AG20443 (cell line): Measurements from ENCODE around the gene PTPRQ.
A peak's percentile ranks its signal among the peaks of the same experiment; 100 is the strongest.

Source experiments
- DNase-seq: peaks from one replicate; pipeline ENCODE4 v3.0.0; 2012; ENCODE audit warnings: low spot score, mixed read lengths

The PTPRQ gene

DNA sequence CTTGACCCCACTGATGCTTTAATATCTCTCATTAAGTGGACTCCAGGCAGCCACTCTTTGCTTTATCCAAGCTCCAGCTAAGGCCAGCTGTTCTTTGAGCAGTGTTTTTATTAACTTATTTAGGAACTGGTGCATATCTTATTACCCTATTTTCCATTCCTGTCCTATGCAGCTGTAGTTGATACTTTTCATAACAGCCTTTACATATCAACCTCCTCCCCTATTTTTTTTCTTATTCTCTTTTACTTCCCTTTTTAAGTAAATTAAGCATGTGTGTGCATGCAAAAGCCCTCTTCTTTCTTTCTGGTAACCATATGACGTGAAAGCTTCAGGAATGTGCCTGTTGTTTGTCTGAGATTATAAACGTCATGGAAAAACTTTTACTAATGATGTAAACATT, 121.2 kb downstream of the PTPRQ start:
- no peak for DNase-seq

- DNase-seq: no peak
Observed at GRCh38 chr12:80567401-80567800, 123.4 kb downstream of the PTPRQ start.

DNA sequence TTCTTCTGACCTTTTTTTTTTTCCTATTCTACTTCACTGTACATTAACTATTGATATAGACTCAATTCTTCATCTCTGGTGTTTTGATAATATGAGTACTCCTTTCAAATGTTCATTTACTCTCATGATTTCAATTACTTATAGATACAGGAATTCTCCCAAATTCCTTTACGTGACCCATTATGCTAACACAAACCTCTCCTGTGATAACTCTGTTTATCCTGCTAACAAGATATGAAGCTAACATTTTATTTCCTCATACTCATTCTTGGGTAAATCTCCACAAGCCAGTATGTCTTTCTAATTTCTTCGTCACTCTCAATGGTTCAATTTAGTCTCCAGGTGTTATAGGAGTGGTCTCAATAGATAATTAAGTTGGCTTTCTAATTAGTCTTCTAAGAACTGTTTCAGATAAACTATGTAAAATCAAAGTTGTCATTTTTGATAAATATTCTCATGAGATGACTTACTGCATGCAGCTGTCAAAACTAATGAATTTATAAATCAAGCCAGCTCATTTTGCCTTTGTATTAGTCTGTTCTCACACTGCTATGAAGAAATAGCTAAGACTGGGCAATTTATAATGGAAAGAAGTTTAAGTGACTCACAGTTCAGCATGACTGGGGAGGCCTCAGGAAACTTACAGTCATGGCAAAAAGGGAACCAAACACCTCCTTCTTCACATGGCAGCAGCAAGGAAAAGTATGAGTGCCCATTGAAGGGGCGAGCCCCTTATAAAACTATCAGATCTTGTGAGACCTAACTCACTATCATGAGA, 132.8 kb downstream of the PTPRQ start:
- no peak for DNase-seq

DNA sequence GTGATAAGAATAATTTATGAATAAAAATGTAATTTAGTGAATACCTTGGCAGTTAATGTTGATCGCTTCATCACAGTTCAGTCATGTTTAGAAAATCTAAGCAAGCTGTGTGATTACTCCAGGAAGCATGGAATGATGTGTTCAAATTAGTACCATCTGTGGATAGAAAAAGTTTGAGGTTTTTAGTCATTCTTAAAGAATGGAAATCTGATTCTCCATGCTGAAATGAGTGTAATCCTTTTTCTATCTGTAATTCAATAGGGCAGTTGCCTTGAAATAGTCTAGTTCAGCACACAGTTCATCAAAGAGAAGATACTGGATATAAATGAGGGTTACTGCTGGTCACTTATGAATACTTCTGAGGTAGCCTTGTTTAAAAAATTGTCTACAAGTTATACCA, 136.2 kb downstream of the PTPRQ start:
- DNase-seq: peak; percentile 70

- no peak for DNase-seq
Observed at GRCh38 chr12:80581783-80582182, 137.7 kb downstream of the PTPRQ start.

GRCh38 chr12:80582431-80582830, 138.4 kb downstream of the PTPRQ start:
- DNase-seq: no peak

DNA sequence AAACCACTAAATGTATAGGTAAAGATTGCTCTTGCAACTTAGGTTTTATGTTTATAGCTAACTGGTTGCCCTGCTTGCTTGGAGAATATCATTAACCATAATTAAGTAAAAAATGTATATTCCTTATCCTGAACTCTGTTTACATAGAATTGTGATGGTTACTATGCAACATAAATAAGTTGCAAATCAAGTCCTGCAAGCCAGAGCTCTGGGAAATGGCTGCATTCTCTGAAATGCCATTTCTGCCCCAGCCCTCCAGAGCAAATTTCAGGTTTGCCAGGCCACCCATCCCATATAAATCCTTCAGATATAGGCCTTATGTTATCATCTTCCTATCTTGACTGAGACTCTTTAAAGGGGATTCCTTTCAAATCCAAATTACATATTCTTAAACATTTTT, 145.0 kb downstream of the PTPRQ start:
- no peak for DNase-seq

GRCh38 chr12:80590085-80590484, 146.1 kb downstream of the PTPRQ start:
- DNase-seq: no peak

GRCh38 chr12:80593766-80594165, 149.7 kb downstream of the PTPRQ start:
- DNase-seq: peak; percentile 50

DNA sequence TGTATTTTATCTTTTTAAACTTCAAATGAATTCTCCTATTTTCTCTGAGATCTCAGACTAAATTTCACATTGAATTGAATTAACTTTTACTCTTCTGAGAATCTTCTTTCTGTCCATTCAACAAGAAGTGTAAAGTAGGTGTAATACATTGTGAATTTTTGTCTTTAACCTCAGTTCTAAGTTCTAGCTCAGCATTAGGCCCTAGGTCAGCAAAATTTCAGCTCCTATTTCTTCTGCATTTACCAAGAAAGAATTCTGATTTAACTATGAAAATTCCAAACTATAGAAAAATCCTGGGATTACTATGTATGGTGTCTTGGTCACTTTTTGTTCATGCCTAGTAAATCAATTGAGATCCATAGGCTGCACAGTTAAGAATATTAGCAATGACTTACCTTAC, 152.5 kb downstream of the PTPRQ start:
- DNase-seq: no peak

GRCh38 chr12:80598004-80598606, 154.1 kb downstream of the PTPRQ start:
- DNase-seq: peak; percentile 41

DNA sequence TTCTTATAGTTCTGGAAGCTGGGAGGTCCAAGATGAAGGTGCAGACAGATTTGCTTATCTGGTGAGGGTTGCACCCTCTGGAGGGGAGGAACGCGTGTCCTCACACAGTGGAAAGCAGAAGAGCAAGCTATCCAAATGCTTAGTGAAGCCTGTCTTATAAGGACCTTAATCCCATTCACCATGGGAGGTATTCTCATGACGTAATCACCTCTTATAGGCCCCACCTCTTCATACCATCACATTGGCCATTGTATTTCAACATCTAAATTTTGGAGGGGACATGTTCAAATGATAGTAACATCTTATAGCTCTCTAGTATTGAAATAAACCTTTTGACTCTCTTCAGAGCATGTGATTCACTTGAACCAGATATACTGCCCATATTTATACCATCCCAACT, 158.4 kb downstream of the PTPRQ start:
- DNase-seq: no peak

- DNase-seq: no peak
Observed at GRCh38 chr12:80607361-80608135, 163.5 kb downstream of the PTPRQ start.

DNA sequence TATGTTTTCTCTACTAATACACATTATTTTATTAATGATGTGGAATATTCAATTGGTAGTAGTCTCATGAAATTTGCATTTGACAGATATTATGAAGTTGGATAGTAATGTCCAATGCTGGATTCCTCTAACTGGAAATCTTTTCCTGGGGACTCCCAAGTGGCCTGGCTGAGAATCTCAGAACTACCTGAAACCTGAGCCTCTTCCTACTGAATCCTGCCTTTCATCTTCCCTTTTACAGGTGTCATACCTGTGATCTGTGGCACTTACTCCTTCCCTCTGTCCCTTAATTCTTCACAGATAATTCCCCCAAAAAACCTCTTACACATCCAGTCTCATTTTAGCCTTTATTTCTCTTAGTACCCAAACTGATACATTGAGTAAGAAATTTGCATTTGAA, 173.7 kb downstream of the PTPRQ start:
- DNase-seq: no peak

GRCh38 chr12:80620281-80620680, 176.2 kb downstream of the PTPRQ start:
- DNase-seq: no peak

GRCh38 chr12:80622271-80622670, 178.2 kb downstream of the PTPRQ start:
- DNase-seq: no peak

- DNase-seq: no peak
Observed at GRCh38 chr12:80625051-80625450, 181.0 kb downstream of the PTPRQ start.

GRCh38 chr12:80625901-80626300, 181.9 kb downstream of the PTPRQ start:
- DNase-seq: no peak

GRCh38 chr12:80627782-80628181, 183.7 kb downstream of the PTPRQ start:
- DNase-seq: peak; percentile 48

GRCh38 chr12:80632835-80633234, 188.8 kb downstream of the PTPRQ start:
- no peak for DNase-seq

DNA sequence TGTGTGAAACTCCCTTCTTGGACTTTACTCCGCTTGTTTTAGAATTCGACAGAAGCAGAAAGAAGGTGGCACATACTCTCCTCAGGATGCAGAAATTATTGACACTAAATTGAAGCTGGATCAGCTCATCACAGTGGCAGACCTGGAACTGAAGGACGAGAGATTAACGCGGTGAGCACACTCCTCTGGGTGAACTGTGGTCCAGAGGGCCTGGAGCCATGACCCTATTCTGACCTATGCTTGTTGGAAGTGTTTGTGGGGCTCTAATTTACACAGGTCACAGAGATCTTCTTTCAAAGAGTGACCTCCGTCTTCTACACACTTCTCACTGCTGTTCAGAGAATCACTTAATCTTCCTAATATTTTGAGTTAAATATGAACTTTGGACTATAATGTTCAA, 190.9 kb downstream of the PTPRQ start:
- no peak for DNase-seq

DNA sequence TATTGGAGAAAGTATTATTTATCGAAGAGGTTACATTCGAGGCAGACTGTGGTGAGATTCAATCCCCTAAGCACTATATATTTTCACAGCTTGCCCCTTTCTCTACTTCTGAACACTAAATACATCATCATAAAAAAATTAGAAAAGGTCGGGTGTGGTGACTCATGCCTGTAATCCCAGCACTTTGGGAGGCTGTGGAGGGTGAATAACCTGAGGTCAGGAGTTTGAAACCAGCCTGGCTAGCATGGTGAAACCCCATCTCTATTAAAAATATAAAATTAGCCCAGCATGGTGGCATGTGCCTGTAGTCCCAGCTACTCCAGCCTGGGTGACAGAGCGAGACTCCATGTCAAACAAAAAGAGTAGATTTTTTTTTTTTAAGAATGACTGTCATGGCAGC, 192.8 kb downstream of the PTPRQ start:
- no peak for DNase-seq

DNA sequence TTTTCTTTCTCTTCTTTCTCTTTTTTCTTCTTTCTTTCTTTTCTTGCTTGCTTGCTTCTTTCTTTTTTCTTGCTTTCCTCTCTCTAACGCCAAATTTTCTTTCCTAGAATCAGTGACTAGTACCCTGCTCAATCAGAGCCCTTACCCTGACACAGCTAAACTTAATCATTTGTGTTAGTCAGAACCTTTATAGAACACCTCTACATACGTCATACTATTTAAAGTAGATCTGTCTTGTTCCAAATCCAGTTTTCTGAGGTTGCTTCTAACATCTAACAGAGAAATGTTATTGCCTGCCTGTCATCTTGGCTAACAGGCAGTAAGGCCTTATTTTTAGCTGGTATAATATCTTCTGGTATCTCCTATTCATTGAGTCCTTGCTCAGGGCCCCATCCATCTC, 197.9 kb downstream of the PTPRQ start:
- DNase-seq: no peak
